ENCODE measurements around the gene TNFSF18.
A peak's percentile ranks its signal among the peaks of the same experiment; 100 is the strongest.
"Not testable (repeated sequence)": the region's sequence is repeated elsewhere in the genome, so short reads cannot be mapped to it uniquely, and the experiment has no call there.

Gene TNFSF18

GRCh38 chr1:173050865-173051264 lies at the start of gene TNFSF18:
TNFSF18 (minus strand) TSS chr1:173050941; CDS start chr1:173050896, 45 bp downstream.
- peak; percentile 75 to 93 (median 86) for DNase-seq

- DNase-seq = no peak
Observed at GRCh38 chr1:173099166-173099565, 48.4 kb upstream of the TNFSF18 start.

- DNase-seq = no peak
Observed at GRCh38 chr1:173098117-173098516, 47.4 kb upstream of the TNFSF18 start.

GRCh38 chr1:173097001-173097400 lies 46.3 kb upstream of the TNFSF18 start:
- no peak for DNase-seq

GRCh38 chr1:173095632-173096031 lies 44.9 kb upstream of the TNFSF18 start:
- no peak for DNase-seq

- DNase-seq = no peak
Observed at GRCh38 chr1:173094541-173094940, 43.8 kb upstream of the TNFSF18 start.

GRCh38 chr1:173093691-173094445 lies 43.1 kb upstream of the TNFSF18 start:
- peak; percentile 47 to 84 (median 84) for DNase-seq

- DNase-seq = no peak
Observed at GRCh38 chr1:173084292-173084691, 33.6 kb upstream of the TNFSF18 start.

- no peak for DNase-seq
Observed at GRCh38 chr1:173082913-173083312, 32.2 kb upstream of the TNFSF18 start.

GRCh38 chr1:173074217-173074616 lies 23.5 kb upstream of the TNFSF18 start:
- not testable (repeated sequence) for DNase-seq

- no peak for DNase-seq
Observed at GRCh38 chr1:173064011-173064410, 13.3 kb upstream of the TNFSF18 start.

GRCh38 chr1:173063171-173063570 lies 12.4 kb upstream of the TNFSF18 start:
- no peak for DNase-seq

GRCh38 chr1:173062150-173062938 lies 11.6 kb upstream of the TNFSF18 start:
- no peak for DNase-seq

- DNase-seq = no peak
Observed at GRCh38 chr1:173058556-173058955, 7.8 kb upstream of the TNFSF18 start.

GRCh38 chr1:173057984-173058383 lies 7.2 kb upstream of the TNFSF18 start:
- peak in 2 of 3 donors; percentile 17 for DNase-seq

- DNase-seq = peak in 1 of 3 donors; percentile 8
Observed at GRCh38 chr1:173056365-173056764, 5.6 kb upstream of the TNFSF18 start.

GRCh38 chr1:173052681-173053196 lies 2.0 kb upstream of the TNFSF18 start:
- peak; percentile 51 to 73 (median 55) for DNase-seq

GRCh38 chr1:173049322-173049633 lies 1.5 kb downstream of the TNFSF18 start:
- DNase-seq = no peak

- DNase-seq = peak; percentile 60 to 80 (median 78)
Observed at GRCh38 chr1:173048621-173049321, 2.0 kb downstream of the TNFSF18 start.

- DNase-seq = no peak
Observed at GRCh38 chr1:173044656-173045055, 6.1 kb downstream of the TNFSF18 start.

GRCh38 chr1:173043253-173043652 lies 7.5 kb downstream of the TNFSF18 start:
- peak; percentile 55 to 76 (median 69) for DNase-seq

- DNase-seq = no peak
Observed at GRCh38 chr1:173042806-173043205, 7.9 kb downstream of the TNFSF18 start.

GRCh38 chr1:173039626-173040025 lies 11.1 kb downstream of the TNFSF18 start:
- peak in 1 of 3 donors; percentile 12 for DNase-seq

Data from suppressor macrophage treated with lipopolysaccharide for 1 hour (primary cell).